ENCODE measurements around the gene A2M.

Gene A2M

DNA sequence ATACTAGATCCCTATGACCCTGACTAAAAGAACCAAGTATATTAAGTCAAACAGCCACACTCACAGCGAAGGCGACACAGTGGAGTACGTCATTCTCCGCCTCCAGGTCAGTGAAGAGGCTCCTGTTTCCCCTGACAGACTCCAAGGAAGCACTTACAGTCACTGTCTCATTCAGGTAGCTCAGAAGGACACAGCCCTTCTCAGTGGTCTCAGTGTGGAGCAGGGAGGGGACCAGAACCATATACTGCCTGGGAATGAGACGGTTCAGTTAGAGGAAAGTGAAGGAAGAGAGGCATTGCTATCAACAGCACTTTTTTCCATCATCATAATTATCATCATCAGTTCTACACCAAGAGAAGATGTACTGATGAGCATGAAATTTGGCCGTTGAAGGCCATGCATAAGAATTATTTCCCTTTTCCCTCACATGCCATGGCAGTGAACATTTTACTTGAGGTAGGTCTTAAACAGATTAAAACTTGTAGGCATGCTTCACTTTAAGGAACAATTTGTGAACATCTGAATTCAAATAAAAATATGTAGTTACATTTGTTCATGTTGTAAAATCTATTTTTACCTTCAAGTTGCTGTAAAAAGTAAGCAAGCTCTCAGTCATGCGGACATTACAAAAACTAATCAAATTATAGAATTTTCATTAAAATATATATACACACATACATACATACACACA lies 2.3 kb downstream of the A2M start:
- H3K4me3 ChIP-seq (ENCODE audit: control insufficient read depth, low read depth, low read length): no peak overlapping the region
- DNase-seq (ENCODE audit: low read depth): no peak
- TF ChIP-seq, protein P1, sequence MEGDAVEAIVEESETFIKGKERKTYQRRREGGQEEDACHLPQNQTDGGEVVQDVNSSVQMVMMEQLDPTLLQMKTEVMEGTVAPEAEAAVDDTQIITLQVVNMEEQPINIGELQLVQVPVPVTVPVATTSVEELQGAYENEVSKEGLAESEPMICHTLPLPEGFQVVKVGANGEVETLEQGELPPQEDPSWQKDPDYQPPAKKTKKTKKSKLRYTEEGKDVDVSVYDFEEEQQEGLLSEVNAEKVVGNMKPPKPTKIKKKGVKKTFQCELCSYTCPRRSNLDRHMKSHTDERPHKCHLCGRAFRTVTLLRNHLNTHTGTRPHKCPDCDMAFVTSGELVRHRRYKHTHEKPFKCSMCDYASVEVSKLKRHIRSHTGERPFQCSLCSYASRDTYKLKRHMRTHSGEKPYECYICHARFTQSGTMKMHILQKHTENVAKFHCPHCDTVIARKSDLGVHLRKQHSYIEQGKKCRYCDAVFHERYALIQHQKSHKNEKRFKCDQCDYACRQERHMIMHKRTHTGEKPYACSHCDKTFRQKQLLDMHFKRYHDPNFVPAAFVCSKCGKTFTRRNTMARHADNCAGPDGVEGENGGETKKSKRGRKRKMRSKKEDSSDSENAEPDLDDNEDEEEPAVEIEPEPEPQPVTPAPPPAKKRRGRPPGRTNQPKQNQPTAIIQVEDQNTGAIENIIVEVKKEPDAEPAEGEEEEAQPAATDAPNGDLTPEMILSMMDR (conservative IDR thresholded peaks at IDR 0.05; ENCODE audit: control insufficient read depth, insufficient read depth, low read depth, low read length): no peak

DNA sequence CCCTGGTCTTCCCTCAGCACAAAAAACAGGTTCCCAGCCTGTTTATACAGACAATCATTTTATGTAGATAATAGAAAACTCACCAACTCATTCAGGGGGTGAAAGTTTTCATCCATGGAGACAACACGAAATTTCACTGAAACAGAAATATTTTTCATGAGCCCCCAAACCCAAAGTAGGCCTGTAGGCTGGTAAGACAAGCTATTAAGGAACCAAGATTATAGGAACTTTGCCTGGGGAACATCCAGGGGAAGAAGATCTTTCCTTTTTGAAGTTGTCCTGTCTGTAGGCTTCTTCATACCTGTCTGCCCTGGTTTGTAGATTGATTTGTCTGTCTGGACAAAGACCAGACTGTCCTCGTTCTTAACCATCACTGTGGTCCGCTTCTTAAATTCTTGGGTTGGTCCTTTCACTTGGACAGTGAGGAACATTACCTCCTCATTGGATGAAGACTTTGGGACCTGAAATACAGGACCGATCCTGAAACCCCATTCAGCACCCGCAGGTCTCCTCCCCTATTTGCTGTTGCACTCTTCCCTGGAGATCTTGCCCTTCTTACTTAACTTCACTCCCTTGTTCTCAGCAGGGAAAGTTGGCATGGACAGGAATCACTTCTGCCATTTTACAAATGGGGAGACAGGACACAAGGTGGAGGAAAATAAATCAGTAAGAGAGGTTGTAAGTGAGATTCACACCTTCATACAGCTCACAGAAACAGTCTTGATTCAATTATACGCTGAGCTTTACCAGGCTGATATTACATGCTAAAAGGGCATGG lies 3.5 kb downstream of the A2M start:
- TF ChIP-seq, protein P1 (conservative IDR thresholded peaks at IDR 0.05; ENCODE audit: control insufficient read depth, insufficient read depth, low read depth, low read length): no peak

DNA sequence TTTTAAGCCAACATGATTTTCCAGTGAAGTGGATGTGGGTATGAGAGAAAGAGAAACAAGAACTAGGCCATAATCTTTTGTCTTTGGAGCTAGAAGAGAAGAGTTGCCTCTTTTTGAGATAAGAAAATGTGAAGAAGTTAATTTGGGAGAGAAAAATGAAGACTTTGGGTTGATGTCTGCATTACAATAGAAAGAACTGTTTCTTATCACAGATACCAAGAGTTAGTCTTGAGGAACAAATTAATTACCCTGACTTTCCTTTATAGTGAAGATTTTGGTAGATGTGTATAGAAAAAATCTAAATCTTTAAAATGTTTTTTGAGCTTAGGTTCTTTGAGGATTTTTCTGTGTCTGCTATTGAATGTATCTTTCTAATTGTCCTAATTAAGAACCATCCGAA lies 4.2 kb downstream of the A2M start:
- no peak for DNase-seq (ENCODE audit: low read depth)
- TF ChIP-seq, protein P1 (conservative IDR thresholded peaks at IDR 0.05; ENCODE audit: control insufficient read depth, insufficient read depth, low read depth, low read length): no peak
- H3K4me3 ChIP-seq (ENCODE audit: control insufficient read depth, low read depth, low read length): no peak overlapping the region

More for the DNA sequence above, 3.5 kb downstream of the A2M start:
- no peak for DNase-seq (ENCODE audit: low read depth)
- H3K4me3 ChIP-seq (ENCODE audit: control insufficient read depth, low read depth, low read length): no peak overlapping the region

DNA sequence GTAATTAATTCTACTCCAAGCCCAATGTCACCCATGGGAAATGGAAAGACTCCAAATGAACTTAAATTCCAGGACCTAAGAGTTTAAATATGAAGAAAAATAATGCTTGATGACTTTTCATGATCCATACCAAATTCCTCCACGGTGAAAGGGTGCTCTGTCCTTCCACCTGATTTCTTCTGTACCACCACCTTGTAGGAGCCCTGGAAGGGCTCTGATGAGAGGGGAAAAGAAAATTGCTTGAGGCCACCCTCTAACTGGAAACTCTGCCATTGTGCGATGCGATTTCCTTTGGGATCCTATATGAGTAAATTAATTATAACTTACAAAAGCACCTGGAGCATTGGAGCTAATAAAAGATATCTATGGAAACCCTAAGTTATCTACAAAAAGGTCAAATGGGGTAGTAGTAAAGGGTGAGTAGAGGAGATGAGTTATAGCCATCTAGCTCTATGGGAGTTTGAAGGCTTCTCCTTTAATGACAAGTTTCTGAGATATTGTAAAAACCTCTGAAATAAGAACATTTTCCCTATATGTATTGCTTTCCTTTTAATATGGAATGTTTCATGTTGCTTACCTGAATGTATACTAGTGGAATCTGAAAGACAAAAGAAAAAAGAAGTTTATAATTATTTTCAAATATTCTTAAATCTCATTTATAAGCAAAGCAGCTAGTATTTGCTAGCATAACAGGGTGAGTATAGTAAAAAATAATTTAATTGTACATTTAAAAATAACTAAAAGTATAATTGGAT lies 5.8 kb downstream of the A2M start:
- no peak overlapping the region for H3K4me3 ChIP-seq (ENCODE audit: control insufficient read depth, low read depth, low read length)
- TF ChIP-seq, protein P1 (conservative IDR thresholded peaks at IDR 0.05; ENCODE audit: control insufficient read depth, insufficient read depth, low read depth, low read length): no peak
- no peak for DNase-seq (ENCODE audit: low read depth)

DNA sequence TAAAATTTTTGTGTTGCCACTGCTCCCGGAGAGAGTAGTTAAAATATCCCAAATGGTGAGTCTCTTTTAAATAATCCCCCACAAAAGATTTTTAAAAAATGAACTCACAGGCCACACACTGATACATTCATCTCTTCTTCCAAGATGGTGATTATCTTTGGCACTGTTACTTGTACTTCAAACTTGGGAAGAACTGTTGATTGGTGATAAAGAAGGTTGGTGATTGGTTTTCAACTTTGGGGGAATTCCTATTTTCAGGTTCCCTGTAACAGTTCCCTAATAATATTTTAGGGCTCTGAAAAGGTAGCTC lies 6.6 kb downstream of the A2M start:
- no peak overlapping the region for H3K4me3 ChIP-seq (ENCODE audit: control insufficient read depth, low read depth, low read length)
- TF ChIP-seq, protein P1 (conservative IDR thresholded peaks at IDR 0.05; ENCODE audit: control insufficient read depth, insufficient read depth, low read depth, low read length): no peak
- DNase-seq (ENCODE audit: low read depth): no peak

DNA sequence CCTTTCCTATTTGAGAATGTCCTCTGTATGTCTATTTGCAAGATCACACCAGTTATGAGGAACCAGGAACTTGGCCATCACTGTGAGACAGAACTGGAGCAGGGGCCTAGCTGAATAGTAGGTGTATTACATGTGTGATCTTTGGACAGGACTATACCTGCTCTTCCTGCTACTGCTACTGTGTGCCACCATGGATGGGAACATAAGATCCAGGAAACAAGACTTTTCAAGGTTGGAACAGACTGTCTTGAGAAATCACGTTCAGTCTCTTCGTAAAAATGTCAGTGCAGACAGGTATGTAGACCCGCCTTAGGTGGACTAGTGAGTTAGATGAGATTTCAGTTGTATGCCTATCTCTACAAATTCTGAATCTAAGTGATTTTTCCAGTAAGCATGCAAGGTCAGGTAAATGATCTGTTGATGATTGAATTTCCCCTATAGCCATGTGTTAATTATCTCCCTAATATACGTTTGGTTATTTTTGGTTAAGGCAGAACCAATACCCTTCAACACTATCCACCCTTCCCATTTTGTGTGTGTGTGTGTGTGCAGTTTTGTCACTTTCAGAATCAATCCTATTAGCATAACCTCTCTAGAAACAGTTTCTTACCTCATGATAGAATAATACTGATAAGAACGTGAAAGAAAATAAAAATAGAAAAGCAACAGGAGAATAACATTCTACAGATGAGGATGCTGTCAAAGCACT lies 7.1 kb downstream of the A2M start:
- TF ChIP-seq, protein P1 (conservative IDR thresholded peaks at IDR 0.05; ENCODE audit: control insufficient read depth, insufficient read depth, low read depth, low read length): no peak
- no peak overlapping the region for H3K4me3 ChIP-seq (ENCODE audit: control insufficient read depth, low read depth, low read length)
- no peak for DNase-seq (ENCODE audit: low read depth)
